ENCODE data around the gene SINHCAF.
A peak's percentile ranks its signal among the peaks of the same experiment; 100 is the strongest.

The SINHCAF gene

DNA sequence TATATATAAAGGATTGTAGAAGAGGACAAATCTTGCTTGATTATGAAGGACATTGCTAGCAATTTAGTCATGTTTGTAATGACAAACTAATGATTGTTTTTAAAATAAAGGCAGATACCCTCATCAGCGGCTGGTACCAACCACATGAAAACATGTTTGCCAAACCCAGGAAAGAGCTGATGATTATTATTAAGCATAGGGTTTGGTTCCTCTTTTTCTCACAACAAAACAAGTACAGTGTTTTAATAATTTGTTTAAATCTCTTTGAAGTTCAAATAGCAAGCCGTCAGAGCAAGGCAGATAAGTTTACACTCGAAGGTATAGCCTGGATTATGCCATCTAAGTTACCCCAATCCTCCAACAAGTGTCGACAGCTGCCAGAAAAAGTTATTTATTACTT lies 5.3 kb upstream of the SINHCAF start:
- DNase-seq = no peak

- DNase-seq = no peak
Observed at GRCh38 chr12:31326736-31327659, 1.0 kb upstream of the SINHCAF start.

- DNase-seq = no peak
Observed at GRCh38 chr12:31325524-31325875, 450 bp downstream of the SINHCAF start.

GRCh38 chr12:31324845-31325523 lies 966 bp downstream of the SINHCAF start:
- peak; percentile 67 for DNase-seq

GRCh38 chr12:31324116-31324844 lies 1.7 kb downstream of the SINHCAF start:
- peak; percentile 68 for DNase-seq

DNA sequence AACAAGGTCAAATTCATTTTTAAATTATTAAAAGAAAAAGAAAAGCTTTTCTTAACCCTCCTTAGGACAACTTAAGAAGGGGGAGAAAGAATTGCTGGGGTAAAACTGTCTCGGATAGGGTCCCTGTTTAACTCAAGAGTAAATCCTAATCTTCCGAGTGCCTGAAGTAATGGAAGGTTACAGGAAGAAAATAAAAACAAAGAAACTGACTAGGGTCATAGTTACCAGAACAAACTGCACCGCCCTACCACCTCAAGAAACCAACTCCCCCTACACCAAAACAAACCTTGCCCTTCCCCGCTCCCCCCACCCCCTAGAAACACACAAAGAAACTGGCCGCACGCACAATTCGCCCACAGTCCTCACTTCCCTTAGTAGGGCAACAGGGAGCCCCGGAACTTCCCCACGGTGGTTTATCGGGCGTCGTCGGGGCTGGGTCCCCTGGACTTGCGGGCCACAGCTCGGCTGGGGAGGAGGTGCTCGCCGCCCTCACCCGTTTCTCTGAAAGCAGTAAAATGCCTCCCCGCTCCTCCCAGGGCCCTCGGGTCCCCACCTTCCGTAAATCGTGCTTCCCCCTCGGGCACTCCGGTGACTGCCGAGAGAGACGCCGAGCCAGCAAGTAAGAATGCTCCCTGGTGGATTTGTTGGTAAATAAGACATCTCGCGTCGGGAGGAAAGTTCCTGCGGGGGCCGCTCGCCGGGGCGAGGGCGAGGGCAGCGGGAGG lies 2.4 kb downstream of the SINHCAF start:
- peak; percentile 51 for DNase-seq

DNA sequence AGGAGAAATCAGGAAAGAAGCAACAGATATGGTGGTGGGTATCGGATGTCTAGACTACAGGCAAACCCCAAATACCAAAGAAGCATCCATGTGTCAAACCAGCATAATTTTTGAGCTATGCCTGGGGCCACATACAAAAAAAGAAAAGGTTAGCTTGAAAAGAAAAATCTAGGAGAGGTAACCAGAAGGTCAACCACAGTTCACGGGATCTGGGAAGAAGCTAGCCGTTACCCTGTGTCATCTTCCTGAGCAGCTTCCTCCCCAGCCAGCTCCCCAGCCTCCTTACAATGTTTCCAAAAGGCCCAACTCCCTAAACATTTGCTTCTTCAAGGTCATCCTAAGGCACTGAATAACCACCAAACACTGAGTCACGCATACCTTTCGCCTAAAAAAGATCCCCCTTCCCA lies 3.1 kb downstream of the SINHCAF start:
- no peak for DNase-seq

GRCh38 chr12:31321897-31322228 lies 4.1 kb downstream of the SINHCAF start:
- peak; percentile 40 for DNase-seq

- peak; percentile 25 for DNase-seq
Observed at GRCh38 chr12:31321186-31321896, 4.6 kb downstream of the SINHCAF start.

DNA sequence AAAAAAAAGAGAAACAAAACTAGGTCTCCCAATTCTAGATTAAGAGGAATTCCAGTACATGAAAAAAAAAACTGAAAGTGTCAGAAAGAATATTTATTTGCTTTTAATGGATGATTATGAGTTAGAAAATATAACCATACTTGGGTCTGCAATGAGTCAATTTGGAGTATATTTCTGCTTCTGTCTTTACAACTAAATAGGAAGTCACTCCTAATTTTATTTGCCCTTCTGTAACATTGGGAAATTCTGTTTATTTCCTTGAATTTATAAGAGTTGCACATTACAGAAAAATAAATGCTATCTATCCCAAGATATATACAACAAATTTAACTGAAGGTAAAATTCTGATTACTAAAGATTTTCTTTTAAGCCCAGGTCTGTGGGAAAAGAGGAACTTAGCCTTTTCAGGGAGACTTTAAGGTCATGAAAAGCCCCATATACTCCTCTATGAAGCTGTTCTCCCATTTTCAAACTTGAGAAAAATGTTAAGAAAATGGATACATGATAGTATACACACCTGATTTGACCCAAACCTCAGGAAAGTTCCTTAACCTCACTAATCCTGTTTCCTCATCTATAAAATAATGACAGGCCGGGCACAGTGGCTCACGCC lies 7.2 kb downstream of the SINHCAF start:
- no peak for DNase-seq

DNA sequence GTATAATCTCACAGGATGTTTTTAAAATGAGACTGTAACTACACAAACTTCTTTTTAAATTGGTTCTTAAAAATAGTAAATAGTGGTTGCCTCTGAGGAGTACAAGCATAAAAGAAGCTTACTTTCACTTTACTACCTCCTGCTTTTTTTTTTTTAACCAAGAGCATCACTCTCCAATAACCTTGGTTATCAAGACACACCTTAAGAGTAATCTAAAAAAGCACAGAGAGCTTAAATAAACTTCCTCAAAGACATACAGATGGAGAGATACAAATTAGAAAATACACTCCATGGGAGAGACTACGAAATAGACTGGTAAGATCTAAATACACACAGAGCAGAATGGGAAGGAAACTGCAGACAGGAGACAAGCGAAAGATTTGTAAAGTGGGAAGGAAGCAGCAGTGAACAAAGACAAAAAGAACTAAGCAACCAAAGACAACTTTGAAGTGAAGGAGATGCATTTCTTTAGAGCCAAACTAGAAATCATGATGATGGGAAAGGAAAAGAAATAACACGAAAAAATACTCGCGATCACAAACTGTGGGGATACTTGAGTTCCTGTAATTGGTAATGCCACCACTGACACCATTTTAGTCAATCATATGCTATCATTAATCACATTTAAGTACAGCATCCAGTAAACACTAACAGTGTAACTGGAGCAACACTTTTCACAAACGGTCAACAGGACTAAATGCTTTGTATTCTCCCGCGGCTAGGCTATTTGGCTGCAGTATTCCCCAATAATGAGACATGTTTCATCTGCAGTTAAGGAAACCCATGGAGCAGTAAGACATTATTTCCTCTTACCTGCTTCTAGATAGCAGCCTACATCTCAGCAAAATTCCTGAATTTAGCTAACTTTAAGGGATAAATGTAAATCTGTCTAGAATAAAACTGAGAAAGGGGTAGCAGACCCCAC lies 8.2 kb downstream of the SINHCAF start:
- DNase-seq = peak; percentile 23

- DNase-seq = peak; percentile 12
Observed at GRCh38 chr12:31316891-31317290, 9.1 kb downstream of the SINHCAF start.

GRCh38 chr12:31315784-31316465 lies 10.0 kb downstream of the SINHCAF start:
- DNase-seq = no peak

DNA sequence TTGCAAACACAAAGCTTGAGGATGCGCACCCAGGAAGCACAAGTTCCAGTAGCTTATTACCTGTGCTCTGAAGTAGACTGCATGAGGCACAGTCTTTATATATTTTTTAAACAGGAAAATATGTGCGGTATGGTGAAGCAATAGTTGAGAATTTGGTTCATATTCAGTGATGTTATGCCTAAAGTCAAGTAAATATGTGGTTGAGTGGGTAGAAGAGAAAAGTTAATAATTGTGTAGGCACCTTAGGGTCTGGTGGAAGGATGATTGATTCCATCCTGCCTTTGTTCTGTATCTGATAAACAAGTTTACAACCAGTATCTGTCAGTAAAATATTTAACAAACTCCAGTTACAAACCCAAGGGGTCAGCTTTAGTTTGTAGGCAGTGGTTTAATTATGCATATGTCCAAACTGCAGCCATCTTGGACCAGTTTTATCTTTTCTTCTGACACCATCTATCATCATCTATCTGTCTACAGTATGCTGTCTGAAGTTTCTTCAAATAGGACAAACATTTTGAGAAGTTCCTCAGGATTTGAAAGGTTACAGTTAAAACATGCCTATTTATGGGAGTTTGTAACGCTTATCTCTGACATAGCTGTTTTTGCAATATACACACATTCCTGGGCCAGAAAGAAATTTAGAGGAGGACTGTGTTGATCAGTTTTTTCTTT lies 10.8 kb downstream of the SINHCAF start:
- no peak for DNase-seq

DNA sequence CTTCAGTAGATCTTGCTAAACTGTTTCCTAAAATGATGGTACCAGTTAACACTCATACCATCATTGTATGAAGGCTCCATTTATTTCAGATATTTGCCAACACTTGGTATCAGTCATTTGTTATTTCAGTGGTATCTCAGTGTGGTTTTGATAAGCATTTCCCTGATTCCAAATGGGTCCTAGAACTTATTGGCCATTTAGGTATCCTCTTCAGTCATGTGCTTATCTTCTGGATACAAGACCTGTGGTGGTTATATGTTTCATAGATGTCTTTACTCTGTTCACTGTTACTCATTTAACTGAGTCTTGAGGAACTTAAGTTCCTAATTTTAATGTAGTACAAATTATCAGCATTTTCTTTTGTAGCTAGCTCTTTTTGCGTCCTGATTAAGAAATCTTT lies 13.5 kb downstream of the SINHCAF start:
- DNase-seq = peak; percentile 75

DNA sequence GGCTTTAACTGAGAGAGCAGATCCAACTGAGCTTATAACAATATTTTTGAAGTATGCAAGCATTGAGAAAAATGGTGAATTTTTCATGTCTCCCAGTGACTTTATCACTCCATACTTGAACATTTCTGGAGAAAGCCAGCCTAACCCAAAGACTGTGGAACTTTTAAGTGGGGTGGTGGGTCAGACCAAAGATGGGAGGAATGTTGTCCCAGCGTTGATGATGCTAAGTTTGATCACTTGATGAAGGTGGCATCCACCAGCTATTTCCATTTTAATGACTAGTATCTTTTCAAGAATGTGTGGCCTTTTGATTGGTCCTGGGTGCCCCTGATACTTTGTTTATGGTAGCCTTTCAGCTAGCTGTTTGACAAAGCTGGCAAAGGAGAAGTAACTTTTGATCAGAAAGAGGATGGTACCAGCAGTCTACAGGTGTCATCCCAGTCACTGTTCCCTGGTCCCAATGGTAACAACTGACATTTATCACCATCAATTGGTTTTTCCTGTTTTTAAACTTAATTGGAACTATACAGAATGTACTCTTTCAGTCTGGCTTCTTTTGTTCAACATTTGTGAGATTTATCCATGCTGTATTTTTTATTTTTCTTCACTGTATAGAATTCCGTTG lies 14.2 kb downstream of the SINHCAF start:
- DNase-seq = no peak

DNA sequence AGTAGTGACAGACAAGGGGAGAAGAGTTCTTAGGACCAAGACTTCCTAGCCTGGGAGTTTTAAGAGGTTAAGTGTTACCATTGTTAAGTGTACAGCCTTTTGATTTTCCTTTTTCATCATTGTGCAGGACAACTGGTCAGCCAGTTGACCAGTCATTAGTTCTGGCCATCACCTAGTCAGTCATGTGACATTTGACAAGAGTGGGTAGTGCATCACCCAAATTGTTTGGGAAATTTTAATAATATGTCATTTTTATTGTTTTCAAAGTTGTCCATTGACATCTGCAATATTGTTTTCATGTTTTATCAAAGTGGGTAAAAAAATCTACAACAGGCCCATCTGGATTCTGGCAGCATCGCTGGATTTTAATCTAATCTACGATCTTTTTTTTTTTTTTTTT lies 15.5 kb downstream of the SINHCAF start:
- no peak for DNase-seq

GRCh38 chr12:31309279-31309678 lies 16.7 kb downstream of the SINHCAF start:
- no peak for DNase-seq

- no peak for DNase-seq
Observed at GRCh38 chr12:31308116-31308515, 17.8 kb downstream of the SINHCAF start.
